NCI-H2171 (cell line): ENCODE data around the gene GNAT3.

Experiments
- DNase-seq: peaks from one replicate; lab custom pipeline; 2025; lab: John Stamatoyannopoulos, UW

GNAT3 gene

GRCh38 chr7:80500325-80500724 lies 11.5 kb downstream of the GNAT3 start:
- no peak for DNase-seq

- no peak for DNase-seq
Observed at GRCh38 chr7:80499350-80499953, 12.4 kb downstream of the GNAT3 start.

- no peak for DNase-seq
Observed at GRCh38 chr7:80498481-80499349, 13.1 kb downstream of the GNAT3 start.

GRCh38 chr7:80496586-80496985 lies 15.3 kb downstream of the GNAT3 start:
- peak; percentile 42 for DNase-seq

- DNase-seq, result no peak
Observed at GRCh38 chr7:80493121-80493849, 18.6 kb downstream of the GNAT3 start.

GRCh38 chr7:80491462-80491861 lies 20.4 kb downstream of the GNAT3 start:
- no peak for DNase-seq

- DNase-seq, result no peak
Observed at GRCh38 chr7:80488851-80489370, 23.0 kb downstream of the GNAT3 start.

GRCh38 chr7:80488406-80488805 lies 23.5 kb downstream of the GNAT3 start:
- no peak for DNase-seq

- DNase-seq, result no peak
Observed at GRCh38 chr7:80485721-80486120, 26.1 kb downstream of the GNAT3 start.

GRCh38 chr7:80482950-80483349 lies 28.9 kb downstream of the GNAT3 start:
- no peak for DNase-seq

- no peak for DNase-seq
Observed at GRCh38 chr7:80481196-80481884, 30.5 kb downstream of the GNAT3 start.

- DNase-seq, result no peak
Observed at GRCh38 chr7:80480566-80480965, 31.3 kb downstream of the GNAT3 start.

- no peak for DNase-seq
Observed at GRCh38 chr7:80478683-80479082, 33.2 kb downstream of the GNAT3 start.

- DNase-seq, result no peak
Observed at GRCh38 chr7:80476035-80476434, 35.8 kb downstream of the GNAT3 start.

- no peak for DNase-seq
Observed at GRCh38 chr7:80475383-80475782, 36.5 kb downstream of the GNAT3 start.

GRCh38 chr7:80473751-80474150 lies 38.1 kb downstream of the GNAT3 start:
- DNase-seq, result no peak

- DNase-seq, result no peak
Observed at GRCh38 chr7:80472491-80473200, 39.2 kb downstream of the GNAT3 start.

- no peak for DNase-seq
Observed at GRCh38 chr7:80468931-80469714, 42.7 kb downstream of the GNAT3 start.

GRCh38 chr7:80467069-80467468 lies 44.8 kb downstream of the GNAT3 start:
- no peak for DNase-seq

- DNase-seq, result no peak
Observed at GRCh38 chr7:80466636-80467035, 45.2 kb downstream of the GNAT3 start.

GRCh38 chr7:80464211-80464610 lies 47.7 kb downstream of the GNAT3 start:
- no peak for DNase-seq
